Uterus (tissue), 4 donors: ENCODE data around the gene NEDD4. TPM values are rescaled to one million over a fixed set of nuclear protein-coding genes. Genes with fewer than 3 reads are reported as not detected.

Experiments
- DNase-seq, 2 donors: peaks; one replicate each; pipeline ENCODE4 v3.0.0-alpha.2; 2019 to 2020
- H3K27ac ChIP-seq, 2 donors: fragments of 200-600 bp; sonication (generic); 1 replicate in 1 of 2; 2 replicates in 1 of 2; pipeline ENCODE4 v1.5.1; 2016 to 2018
- H3K27me3 ChIP-seq, 2 donors: fragments of 200-600 bp; sonication (generic); one replicate each; pipeline ENCODE4 v1.5.1; 2018 to 2019; ENCODE audit warnings: control low read depth in 1 of 2
- H3K36me3 ChIP-seq, 2 donors: fragments of 200-600 bp; sonication (generic); one replicate each; pipeline ENCODE4 v1.5.1; 2019; ENCODE audit warnings: control low read depth in 1 of 2
- H3K4me1 ChIP-seq, 2 donors: fragments of 200-600 bp; sonication (generic); one replicate each; pipeline ENCODE4 v1.5.1; 2018 to 2019; ENCODE audit warnings: control low read depth in 1 of 2
- H3K4me3 ChIP-seq, 2 donors: fragments of 200-600 bp; sonication (generic); 1 replicate in 1 of 2; 2 replicates in 1 of 2; pipeline ENCODE4 v1.5.1; 2018 to 2019; ENCODE audit warnings: mild to moderate bottlenecking in 1 of 2
- H3K9me3 ChIP-seq, 2 donors: fragments of 200-600 bp; sonication (generic); one replicate each; pipeline ENCODE4 v1.5.1; 2019; ENCODE audit warnings: control low read depth in 1 of 2
- CTCF ChIP-seq, 4 experiments: fragments of 200-600 bp in 2 of 4; fragments of 450-650 bp in 2 of 4; sonication (generic) in 2 of 4; IDR thresholded peaks; one replicate each; pipeline ENCODE4 v1.5.1; 2016 to 2019; ENCODE audit warnings: antibody characterized with exemption in 4 of 4, mild to moderate bottlenecking in 2 of 4, moderate library complexity in 1 of 4
- POLR2A ChIP-seq, 2 donors: fragments of 450-650 bp; IDR thresholded peaks; one replicate each; pipeline ENCODE4 v1.6.1; 2016; ENCODE audit warnings: antibody characterized with exemption in 2 of 2, mild to moderate bottlenecking in 1 of 2, moderate library complexity in 1 of 2
- intact Hi-C: fragments of 100-400 bp; cut with DNase I; formaldehyde crosslinking; loops from one replicate; pipeline ENCODE4 v1.15.1; 2023; ENCODE audit warnings: low total_unique reads
- total RNA-seq, 4 donors: library from RNA; depleted of rRNA in 3 of 4; stranded (reverse); fragments of >200 nt in 3 of 4; gene quantifications; one replicate each; pipeline versions ENCODE4 v1.1.0 to v1.2.4, GENCODE V29; 2014 to 2023
- donor health status: DM: yes; HTN: yes; CAD: no.

The NEDD4 gene
- total RNA-seq, 4 donors from 2014 or later: 13.3 to 44.0 (median 35.6) TPM

- DNase-seq: no peak
- H3K4me1 ChIP-seq: no peaks in the 10 kb centered on the region
- H3K4me3 ChIP-seq: no peak overlapping the region
- no peaks in the 10 kb centered on the region for H3K36me3 ChIP-seq
- H3K27ac ChIP-seq: no peak overlapping the region
- intact Hi-C loops: no loop called here
- no peaks in the 10 kb centered on the region for H3K9me3 ChIP-seq
- H3K27me3 ChIP-seq: no peaks in the 10 kb centered on the region
- no peak for TF ChIP-seq POLR2A (IDR thresholded peaks at IDR 0.05)
- no peak for TF ChIP-seq CTCF (IDR thresholded peaks at IDR 0.05)
These were observed 11.7 kb downstream of the NEDD4 start for GRCh38 chr15:55981582-55982249.

GRCh38 chr15:55980511-55980910 is 12.9 kb downstream of the NEDD4 start:
- DNase-seq: no peak
- TF ChIP-seq CTCF (IDR thresholded peaks at IDR 0.05) (no peak), POLR2A (IDR thresholded peaks at IDR 0.05) (no peak)
- Histone ChIP-seq H3K4me3 (no peak overlapping the region), H3K36me3 (no peaks in the 10 kb centered on the region), H3K9me3 (no peaks in the 10 kb centered on the region), H3K4me1 (no peaks in the 10 kb centered on the region), H3K27me3 (no peaks in the 10 kb centered on the region), H3K27ac (no peak overlapping the region)
- intact Hi-C loops: no loop called here

- TF ChIP-seq CTCF (IDR thresholded peaks at IDR 0.05): no peak
- no peak overlapping the region for H3K27ac ChIP-seq
- no peaks in the 10 kb centered on the region for H3K27me3 ChIP-seq
- H3K4me3 ChIP-seq: no peak overlapping the region
- no peaks in the 10 kb centered on the region for H3K36me3 ChIP-seq
- H3K9me3 ChIP-seq: no peaks in the 10 kb centered on the region
- intact Hi-C loops: no loop called here
- no peak for DNase-seq
- no peaks in the 10 kb centered on the region for H3K4me1 ChIP-seq
These were observed 16.2 kb downstream of the NEDD4 start for GRCh38 chr15:55977231-55977630.

DNA sequence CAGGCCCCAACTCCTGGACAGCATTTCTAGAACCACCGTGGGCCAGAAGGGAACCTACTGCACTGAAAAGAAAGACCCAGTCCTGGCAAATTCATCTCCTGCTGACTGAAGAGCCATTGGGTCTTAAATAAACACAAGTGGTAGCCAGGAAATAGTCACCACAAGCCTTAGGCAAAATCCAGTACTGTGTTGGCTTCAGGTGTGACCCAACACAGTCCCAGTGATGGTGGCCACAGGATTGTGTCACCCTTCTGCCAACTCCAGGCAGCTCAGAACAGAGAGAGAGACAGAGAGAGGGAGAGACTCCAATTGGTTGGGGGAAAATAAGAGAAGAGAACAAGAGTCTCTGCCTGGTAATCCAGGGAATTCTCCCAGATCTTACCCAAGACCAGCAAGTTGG is 23.1 kb downstream of the NEDD4 start:
- H3K27ac ChIP-seq: no peak overlapping the region
- DNase-seq: no peak
- H3K4me3 ChIP-seq: no peak overlapping the region
- H3K27me3 ChIP-seq: no peaks in the 10 kb centered on the region
- H3K36me3 ChIP-seq: no peaks in the 10 kb centered on the region
- no peaks in the 10 kb centered on the region for H3K9me3 ChIP-seq
- intact Hi-C loops: no loop called here
- no peak for TF ChIP-seq CTCF (IDR thresholded peaks at IDR 0.05)
- TF ChIP-seq POLR2A (IDR thresholded peaks at IDR 0.05): no peak
- H3K4me1 ChIP-seq: no peaks in the 10 kb centered on the region

DNA sequence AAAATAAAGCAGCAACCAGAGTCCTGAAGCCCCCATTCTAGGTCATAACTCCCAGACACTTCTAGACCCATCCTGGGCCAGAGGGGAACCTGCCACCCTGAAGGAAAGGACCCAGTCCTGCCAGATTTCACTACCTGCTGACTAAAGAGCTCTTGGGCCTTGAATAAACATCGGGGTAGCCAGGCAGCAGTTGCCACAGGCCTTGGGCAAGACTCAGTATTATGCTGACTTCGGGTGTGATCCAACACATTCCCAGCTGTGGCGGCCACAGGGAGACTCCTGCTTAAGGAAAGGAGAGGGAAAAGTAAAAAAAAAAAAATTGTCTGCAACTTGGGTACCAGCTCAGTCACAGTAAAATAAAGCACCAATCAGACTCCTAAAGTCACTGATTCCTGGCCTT is 23.8 kb downstream of the NEDD4 start:
- Histone ChIP-seq H3K9me3 (no peaks in the 10 kb centered on the region), H3K4me1 (no peaks in the 10 kb centered on the region), H3K36me3 (no peaks in the 10 kb centered on the region), H3K27me3 (no peaks in the 10 kb centered on the region), H3K4me3 (no peak overlapping the region), H3K27ac (no peak overlapping the region)
- no peak for DNase-seq
- TF ChIP-seq POLR2A (IDR thresholded peaks at IDR 0.05) (no peak), CTCF (IDR thresholded peaks at IDR 0.05) (no peak)
- intact Hi-C loops: no loop called here
